Spinal cord (tissue), 10 donors: ENCODE results near the gene YBX1. TPM values are rescaled to one million over a fixed set of nuclear protein-coding genes. Genes with fewer than 3 reads are reported as not detected.

Experiments
- DNase-seq, 6 donors: peaks; one replicate each; pipeline versions ENCODE4 v3.0.0 to v3.0.0-alpha.2; 2013 to 2015; ENCODE audit warnings: low spot score in 6 of 6, low read depth in 4 of 6
- H3K27ac ChIP-seq: one replicate; pipeline ENCODE4 v1.5.1; 2013; ENCODE audit warnings: low read depth, low read length, control low read depth
- H3K27me3 ChIP-seq: one replicate; pipeline ENCODE4 v1.6.1; 2013; ENCODE audit warnings: low read length; ENCODE audit not compliant: control insufficient read depth, insufficient read depth
- H3K36me3 ChIP-seq: one replicate; pipeline ENCODE4 v1.6.1; 2013; ENCODE audit warnings: low read length; ENCODE audit not compliant: control insufficient read depth, insufficient read depth
- H3K4me1 ChIP-seq: one replicate; pipeline ENCODE4 v1.6.1; 2013; ENCODE audit warnings: low read length; ENCODE audit not compliant: control insufficient read depth, insufficient read depth
- H3K4me3 ChIP-seq: one replicate; pipeline ENCODE4 v1.5.1; 2013; ENCODE audit warnings: low read depth, low read length, control low read depth
- H3K9me3 ChIP-seq: one replicate; pipeline ENCODE4 v1.6.1; 2013; ENCODE audit warnings: low read length; ENCODE audit not compliant: control insufficient read depth, insufficient read depth
- WGBS: methylation state at CpG from one replicate; pipeline ENCODE4 v1.1.5; 2013; ENCODE audit warnings: missing lambda C conversion rate; ENCODE audit not compliant: insufficient coverage; 5-methylcytosine and 5-hydroxymethylcytosine counted together
- polyA plus RNA-seq, 2 donors: library from polyadenylated mRNA; unstranded; fragments of 120-200 nt; gene quantifications; one replicate each; pipeline ENCODE4 v1.2.1, GENCODE V29; 2013; ENCODE audit not compliant: insufficient read length in 2 of 2
- total RNA-seq, 2 donors: library from RNA; depleted of rRNA in 1 of 2; stranded (reverse); fragments of 120-200 nt in 1 of 2; fragments of >200 nt in 1 of 2; gene quantifications; one replicate each; pipeline versions ENCODE4 v1.2.3 to v1.2.4, GENCODE V29; 2013 to 2014
- donor health status: healthy.

Gene YBX1
- total and polyA plus RNA-seq, 4 donors, result 455 to 1,579 (median 1,048) TPM

GRCh38 chr1:42742617-42743316, 60.5 kb downstream of the YBX1 start:
- Histone ChIP-seq H3K27ac (peak overlapping the region; percentile 81), H3K9me3 (no peaks in the 10 kb centered on the region), H3K36me3 (peaks cover 26% of the 10 kb centered on the region), H3K27me3 (no peaks in the 10 kb centered on the region), H3K4me3 (no peak overlapping the region), H3K4me1 (peaks cover 56% of the 10 kb centered on the region)
- peak in 2 of 6 donors; percentile 23 to 25 for DNase-seq
- WGBS, result 70% methylated on average over 6 of the region's 9 CpGs

- peak in 1 of 6 donors; percentile 72 for DNase-seq
Measured at GRCh38 chr1:42743317-42744147, 61.3 kb downstream of the YBX1 start.

GRCh38 chr1:42744148-42744413, 61.9 kb downstream of the YBX1 start:
- Histone ChIP-seq H3K4me3 (no peak overlapping the region), H3K4me1 (peaks cover 51% of the 10 kb centered on the region), H3K27me3 (no peaks in the 10 kb centered on the region), H3K27ac (no peak overlapping the region), H3K36me3 (peaks cover 39% of the 10 kb centered on the region), H3K9me3 (no peaks in the 10 kb centered on the region)
- WGBS, result 95% methylated on average over 9 of the region's 9 CpGs
- no peak for DNase-seq

More at GRCh38 chr1:42743317-42744147, 61.3 kb downstream of the YBX1 start:
- peak overlapping the region; percentile 81 for H3K27ac ChIP-seq
- H3K36me3 ChIP-seq, result peaks cover 34% of the 10 kb centered on the region
- no peaks in the 10 kb centered on the region for H3K27me3 ChIP-seq
- H3K4me1 ChIP-seq, result peaks cover 56% of the 10 kb centered on the region
- WGBS, result 67% methylated on average over 16 of the region's 21 CpGs
- H3K4me3 ChIP-seq, result no peak overlapping the region
- no peaks in the 10 kb centered on the region for H3K9me3 ChIP-seq

DNA sequence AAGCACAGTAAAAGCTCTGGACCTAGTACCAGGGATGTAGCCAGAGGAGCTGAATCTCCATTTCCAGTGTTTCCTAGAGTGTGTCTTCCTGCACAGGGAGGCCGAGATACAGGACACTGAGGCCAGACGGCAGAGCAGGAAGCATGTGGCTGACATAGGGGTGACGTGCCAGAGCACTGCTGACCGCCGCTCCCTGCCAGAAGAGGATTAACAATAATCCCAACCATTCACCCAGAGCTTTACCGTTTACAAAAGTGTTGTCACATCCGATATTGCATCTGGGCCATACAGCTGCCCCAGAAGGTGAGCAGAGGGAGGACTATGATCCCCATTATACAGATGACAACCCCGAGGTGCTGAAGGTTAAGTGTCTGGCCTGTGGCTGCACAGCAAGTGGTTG, 63.6 kb downstream of the YBX1 start:
- 95% methylated on average over 7 of the region's 8 CpGs for WGBS
- DNase-seq, result no peak
- H3K27me3 ChIP-seq, result no peaks in the 10 kb centered on the region
- H3K4me1 ChIP-seq, result peaks cover 36% of the 10 kb centered on the region
- H3K9me3 ChIP-seq, result no peaks in the 10 kb centered on the region
- peaks cover 51% of the 10 kb centered on the region for H3K36me3 ChIP-seq
- no peak overlapping the region for H3K27ac ChIP-seq
- H3K4me3 ChIP-seq, result no peak overlapping the region

- H3K4me1 ChIP-seq, result peaks cover 29% of the 10 kb centered on the region
- no peaks in the 10 kb centered on the region for H3K27me3 ChIP-seq
- 94% methylated on average over 11 of the region's 12 CpGs for WGBS
- no peak overlapping the region for H3K4me3 ChIP-seq
- no peak for DNase-seq
- no peak overlapping the region for H3K27ac ChIP-seq
- peaks cover 52% of the 10 kb centered on the region for H3K36me3 ChIP-seq
- no peaks in the 10 kb centered on the region for H3K9me3 ChIP-seq
Measured at GRCh38 chr1:42746436-42747105, 64.4 kb downstream of the YBX1 start.

DNA sequence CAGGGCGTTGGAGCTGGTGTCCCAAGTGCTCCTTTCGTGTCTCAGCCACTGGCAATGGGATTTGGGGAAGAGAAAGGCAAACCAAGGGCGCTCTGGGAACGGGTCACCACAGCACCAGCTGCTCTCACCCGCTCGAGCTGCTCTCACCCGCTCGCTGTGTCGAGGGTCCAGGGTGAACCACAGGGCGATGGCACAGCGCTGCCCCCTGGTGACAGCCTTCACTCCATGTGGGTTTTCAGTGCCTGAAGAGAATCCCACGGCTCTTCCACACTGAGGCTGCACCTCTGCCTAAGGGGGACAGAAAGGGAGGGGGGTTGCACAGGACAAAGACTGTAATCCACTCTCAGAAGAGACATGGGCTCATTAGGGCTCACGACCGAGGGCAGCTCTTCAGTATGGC, 64.9 kb downstream of the YBX1 start:
- WGBS, result 30% methylated on average over 13 of the region's 14 CpGs
- peak in 2 of 6 donors; percentile 64 to 65 for DNase-seq
- no peak overlapping the region for H3K4me3 ChIP-seq
- H3K27me3 ChIP-seq, result no peaks in the 10 kb centered on the region
- no peak overlapping the region for H3K27ac ChIP-seq
- H3K9me3 ChIP-seq, result no peaks in the 10 kb centered on the region
- peaks cover 23% of the 10 kb centered on the region for H3K4me1 ChIP-seq
- H3K36me3 ChIP-seq, result peaks cover 57% of the 10 kb centered on the region

GRCh38 chr1:42748021-42748420, 65.8 kb downstream of the YBX1 start:
- no peak for DNase-seq
- Histone ChIP-seq H3K4me1 (peaks cover 15% of the 10 kb centered on the region), H3K36me3 (peaks cover 62% of the 10 kb centered on the region), H3K9me3 (no peaks in the 10 kb centered on the region), H3K27ac (no peak overlapping the region), H3K4me3 (no peak overlapping the region), H3K27me3 (no peaks in the 10 kb centered on the region)
- WGBS, result 98% methylated on average over 9 of the region's 10 CpGs

- Histone ChIP-seq H3K4me1 (peaks cover 8% of the 10 kb centered on the region), H3K36me3 (peaks cover 65% of the 10 kb centered on the region), H3K9me3 (no peaks in the 10 kb centered on the region), H3K27me3 (no peaks in the 10 kb centered on the region), H3K4me3 (no peak overlapping the region), H3K27ac (no peak overlapping the region)
- 96% methylated on average over 13 of the region's 14 CpGs for WGBS
- DNase-seq, result no peak
Measured at GRCh38 chr1:42748461-42749410, 66.5 kb downstream of the YBX1 start.

DNA sequence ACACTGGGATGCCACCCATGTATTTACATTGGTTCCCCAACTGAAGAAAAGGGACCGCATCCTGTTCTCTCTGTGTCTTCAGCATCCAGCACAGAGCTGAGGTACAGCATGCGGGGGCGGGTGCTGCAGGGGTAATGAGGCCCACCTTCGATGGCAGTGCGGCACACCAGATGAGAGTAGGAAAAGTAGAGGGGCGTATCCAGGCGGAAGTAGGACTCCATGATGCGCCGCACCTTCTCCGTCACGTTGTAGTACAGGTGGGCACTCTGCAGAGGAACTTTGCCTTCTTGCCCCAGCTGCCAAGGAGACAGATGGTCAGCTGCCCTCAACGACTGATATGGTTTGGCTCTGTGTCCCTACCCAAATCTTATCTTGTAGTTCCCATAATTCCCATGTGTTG, 67.8 kb downstream of the YBX1 start:
- H3K36me3 ChIP-seq, result peaks cover 75% of the 10 kb centered on the region
- H3K27ac ChIP-seq, result no peak overlapping the region
- peaks cover 7% of the 10 kb centered on the region for H3K4me1 ChIP-seq
- no peaks in the 10 kb centered on the region for H3K27me3 ChIP-seq
- H3K9me3 ChIP-seq, result no peaks in the 10 kb centered on the region
- no peak for DNase-seq
- H3K4me3 ChIP-seq, result no peak overlapping the region
- 100% methylated on average over 9 of the region's 12 CpGs for WGBS
